SK-N-SH (cell line): ENCODE measurements around the gene ANKRD52. TPM values are rescaled to one million over a fixed set of nuclear protein-coding genes. Genes with fewer than 3 reads are reported as not detected.
A peak's percentile ranks its signal among the peaks of the same experiment; 100 is the strongest.

Experiments used
- CTCF ChIA-PET: fragments of 300-600, 350-600 bp; formaldehyde crosslinking; extraction: SDS; loops from one replicate; lab custom pipeline; 2021; lab: Yijun Ruan, JAX
- POLR2A ChIA-PET: fragments of 350-600 bp; sonication (Branson Sonifier 250); formaldehyde crosslinking; extraction: SDS; loops from one replicate; lab custom pipeline; 2020; ENCODE audit warnings: antibody characterized with exemption, inconsistent platforms; lab: Yijun Ruan, JAX
- DNase-seq: peaks from one replicate; pipeline ENCODE4 v3.0.0; 2012
- H2AFZ ChIP-seq: fragments of 200-600 bp; sonication (generic); 2 replicates; pipeline ENCODE4 v1.8.1; 2016; ENCODE audit warnings: antibody characterized with exemption, mild to moderate bottlenecking, low read depth
- H3F3A ChIP-seq: fragments of 200-600 bp; sonication (generic); replicated peaks from 2 replicates; pipeline ENCODE3; 2016; ENCODE audit warnings: antibody characterized with exemption, mild to moderate bottlenecking; ENCODE audit not compliant: insufficient read depth
- H3K27ac ChIP-seq, 2 experiments: fragments of 200-500 bp in 1 of 2; fragments of 200-600 bp in 1 of 2; sonication (Bioruptor generic) in 1 of 2; sonication (generic), shearing (Covaris generic) in 1 of 2; 2 replicates each; pipeline versions ENCODE4 v1.5.1 to v1.6.1; 2014 to 2016; ENCODE audit warnings: low read depth in 2 of 2, inconsistent platforms in 1 of 2, low read length in 1 of 2, mild to moderate bottlenecking in 1 of 2, mixed read lengths in 1 of 2
- H3K27me3 ChIP-seq: fragments of 200-600 bp; sonication (generic), shearing (Covaris generic); 2 replicates; pipeline ENCODE4 v1.6.1; 2016; ENCODE audit warnings: mixed run types; ENCODE audit not compliant: insufficient read depth
- H3K36me3 ChIP-seq, 2 experiments: fragments of 200-500 bp in 1 of 2; fragments of 200-600 bp in 1 of 2; sonication (Bioruptor generic) in 1 of 2; sonication (generic) in 1 of 2; replicated peaks in 1 of 2; 2 replicates each; pipeline versions ENCODE3 to v1.5.1; 2014 to 2016; ENCODE audit warnings: low read length in 1 of 2, mild to moderate bottlenecking in 1 of 2; ENCODE audit not compliant: insufficient read depth in 2 of 2, control insufficient read depth in 1 of 2
- H3K4me1 ChIP-seq, 2 experiments: fragments of 200-500 bp in 1 of 2; fragments of 200-600 bp in 1 of 2; sonication (Bioruptor generic) in 1 of 2; sonication (generic), shearing (Covaris generic) in 1 of 2; 2 replicates each; pipeline versions ENCODE4 v1.5.1 to v1.6.1; 2014 to 2016; ENCODE audit warnings: low read depth in 1 of 2, low read length in 1 of 2, mixed run types in 1 of 2; ENCODE audit not compliant: insufficient read depth in 2 of 2, control insufficient read depth in 1 of 2
- H3K4me2 ChIP-seq: fragments of 200-600 bp; sonication (generic), shearing (Covaris generic); 2 replicates; pipeline ENCODE4 v1.6.1; 2017; ENCODE audit warnings: mixed run types
- H3K4me3 ChIP-seq, 2 experiments: fragments of 200-500 bp in 1 of 2; fragments of 200-600 bp in 1 of 2; sonication (Bioruptor generic) in 1 of 2; sonication (generic), shearing (Covaris generic) in 1 of 2; 2 replicates each; pipeline versions ENCODE4 v1.5.1 to v1.8.1; 2014 to 2016; ENCODE audit warnings: low read depth in 2 of 2, inconsistent platforms in 1 of 2, low read length in 1 of 2, mild to moderate bottlenecking in 1 of 2, mixed read lengths in 1 of 2, moderate library complexity in 1 of 2
- H3K79me2 ChIP-seq: fragments of 200-600 bp; sonication (generic); 2 replicates; pipeline ENCODE4 v1.8.1; 2017; ENCODE audit warnings: mild to moderate bottlenecking; ENCODE audit not compliant: insufficient read depth
- H3K9ac ChIP-seq: fragments of 200-600 bp; sonication (generic); 2 replicates; pipeline ENCODE4 v1.6.1; 2017; ENCODE audit warnings: mixed run types
- H3K9me2 ChIP-seq: fragments of 200-600 bp; sonication (generic); 2 replicates; pipeline ENCODE4 v1.6.1; 2017; ENCODE audit warnings: mixed run types
- H3K9me3 ChIP-seq: fragments of 200-600 bp; sonication (generic); 2 replicates; pipeline ENCODE4 v1.6.1; 2017; ENCODE audit warnings: mixed run types, mild to moderate bottlenecking, moderate library complexity
- H4K20me1 ChIP-seq: fragments of 200-600 bp; sonication (generic); 2 replicates; pipeline ENCODE4 v1.6.1; 2017; ENCODE audit warnings: mild to moderate bottlenecking, mixed run types; ENCODE audit not compliant: insufficient read depth
- EZH2phosphoT487 ChIP-seq: fragments of 200-600 bp; sonication (generic); IDR thresholded peaks from 2 replicates; pipeline ENCODE4 v1.6.1; 2017; ENCODE audit warnings: low read depth, mixed run types, mild to moderate bottlenecking, antibody characterized with exemption, moderate library complexity, borderline replicate concordance
- GATA2 ChIP-seq: sonication (generic); formaldehyde crosslinking; IDR thresholded peaks from 2 replicates; pipeline ENCODE4 v1.5.0; 2020; ENCODE audit warnings: mild to moderate bottlenecking, missing genetic modification reagents
- IRF3 ChIP-seq: fragments of 150-350 bp; IDR thresholded peaks from 2 replicates; pipeline ENCODE4 v1.6.1; 2016; ENCODE audit warnings: mild to moderate bottlenecking, low read depth, low read length
- POLR2AphosphoS5 ChIP-seq: IDR thresholded peaks from 2 replicates; pipeline ENCODE4 v1.6.1; 2012; ENCODE audit warnings: low read depth, low read length
- RFX5 ChIP-seq: IDR thresholded peaks from 2 replicates; pipeline ENCODE4 v1.6.1; 2012; ENCODE audit warnings: mild to moderate bottlenecking, improper control_type of control experiment, low read length
- RXRA ChIP-seq: IDR thresholded peaks from 2 replicates; pipeline ENCODE4 v1.4.0; 2012; ENCODE audit warnings: low read depth, mild to moderate bottlenecking, borderline replicate concordance
- SMC3 ChIP-seq: IDR thresholded peaks from 2 replicates; pipeline ENCODE4 v1.6.1; 2012; ENCODE audit warnings: low read depth, low read length, improper control_type of control experiment
- USF2 ChIP-seq: fragments of 150-350 bp; IDR thresholded peaks from 2 replicates; pipeline ENCODE4 v1.6.1; 2017; ENCODE audit warnings: antibody characterized with exemption, low read length, low read depth, borderline replicate concordance
- WGBS: methylation state at CpG from one replicate; pipeline ENCODE4 v1.1.6; 2017; ENCODE audit warnings: low lambda C conversion rate; 5-methylcytosine and 5-hydroxymethylcytosine counted together
- polyA plus RNA-seq, 3 experiments: library from polyadenylated mRNA; depleted of rRNA; stranded (reverse); fragments of >200 nt; gene quantifications; 2 replicates each; pipeline ENCODE4 v1.2.3, GENCODE V29; 2012

ANKRD52 gene
- polyA plus RNA-seq, 1 of the 3 experiments (the other 2 are of a cell fraction), result 23.4 TPM

- Histone ChIP-seq H3K9me3 (no peaks in the 10 kb centered on the region), H3K27ac (no peak overlapping the region), H3K9me2 (no peaks in the 10 kb centered on the region), H3K27me3 (no peaks in the 10 kb centered on the region), H2AFZ (no peak overlapping the region), H3K4me1 (0 out of 4 replicates have a peak, but pooled peaks cover 0 to 3% of the 10 kb centered on the region in 2 experiments), H3F3A (peaks cover 49% of the 10 kb centered on the region), H3K79me2 (no peaks in the 10 kb centered on the region), H3K9ac (no peak overlapping the region), H3K4me3 (no peak overlapping the region), H3K36me3 (peaks cover 25 to 38% of the 10 kb centered on the region in 2 experiments), H4K20me1 (no peaks in the 10 kb centered on the region; the same call in 1 of the 2 replicates), H3K4me2 (no peak overlapping the region)
- no peak for DNase-seq
- POLR2A ChIA-PET, result interaction anchor here (1.3 to 1.8 kb wide), 2 partner anchors 19 to 85 kb away, joined by 3 to 8 read pairs; partner anchors contain the start of genes RNF41 and ZC3H10
- TF ChIP-seq RXRA, result no peak
- TF ChIP-seq POLR2AphosphoS5, result 0 out of 2 replicates have a peak, but pooled peaks have one; percentile 19
- 92% methylated on average over 2 of the region's 2 CpGs for WGBS
- CTCF ChIA-PET, result interaction anchor here (1.6 to 6.6 kb wide), 2 partner anchors 14 to 20 kb away, joined by 6 to 37 read pairs; partner anchors contain the start of genes RNF41 and SMARCC2
Observed at GRCh38 chr12:56202838-56203237, 55.3 kb downstream of the ANKRD52 start.

- Histone ChIP-seq H3K79me2 (no peaks in the 10 kb centered on the region), H3K4me3 (no peak overlapping the region), H4K20me1 (no peaks in the 10 kb centered on the region; the same call in 1 of the 2 replicates), H3K9me2 (no peaks in the 10 kb centered on the region), H3K36me3 (peaks cover 21 to 34% of the 10 kb centered on the region in 2 experiments), H3K9ac (no peak overlapping the region), H2AFZ (no peak overlapping the region), H3K9me3 (no peaks in the 10 kb centered on the region), H3F3A (peaks cover 53% of the 10 kb centered on the region), H3K4me2 (no peak overlapping the region), H3K27me3 (no peaks in the 10 kb centered on the region), H3K4me1 (peaks cover 0 to 7% of the 10 kb centered on the region in 2 experiments; a peak in 1 of 4 replicates), H3K27ac (no peak overlapping the region)
- DNase-seq, result no peak
- TF ChIP-seq EZH2phosphoT487 (no peak), IRF3 (no peak), SMC3 (no peak), USF2 (no peak), GATA2 (no peak), RFX5 (no peak)
- 75% methylated on average over 1 of the region's 1 CpG for WGBS
- ChIA-PET CTCF (interaction anchor here (1.2 to 6.6 kb wide), 4 partner anchors 11 to 56 kb away, joined by 3 to 37 read pairs (median 6); partner anchors contain the start of genes ANKRD52, RNF41 and SMARCC2), POLR2A (interaction anchor here (0.6 to 1.8 kb wide), 4 partner anchors 19 to 289 kb away, joined by 3 to 8 read pairs (median 3); partner anchors contain the start of genes RNF41 and ZC3H10)
Observed at GRCh38 chr12:56202366-56202765, 55.8 kb downstream of the ANKRD52 start.
